HG03039 (cell line): ENCODE measurements around the gene NIPSNAP2.
"Not testable (repeated sequence)": the region's sequence is repeated elsewhere in the genome, so short reads cannot be mapped to it uniquely, and the experiment has no call there.

Experiments
- ATAC-seq: cut with Tn5 transposase; IDR thresholded peaks from one replicate; pipeline ENCODE4 v1.9.1; 2021; ENCODE audit warnings: mild to moderate bottlenecking, moderate library complexity; ENCODE audit not compliant: unreplicated experiment

The NIPSNAP2 gene

DNA sequence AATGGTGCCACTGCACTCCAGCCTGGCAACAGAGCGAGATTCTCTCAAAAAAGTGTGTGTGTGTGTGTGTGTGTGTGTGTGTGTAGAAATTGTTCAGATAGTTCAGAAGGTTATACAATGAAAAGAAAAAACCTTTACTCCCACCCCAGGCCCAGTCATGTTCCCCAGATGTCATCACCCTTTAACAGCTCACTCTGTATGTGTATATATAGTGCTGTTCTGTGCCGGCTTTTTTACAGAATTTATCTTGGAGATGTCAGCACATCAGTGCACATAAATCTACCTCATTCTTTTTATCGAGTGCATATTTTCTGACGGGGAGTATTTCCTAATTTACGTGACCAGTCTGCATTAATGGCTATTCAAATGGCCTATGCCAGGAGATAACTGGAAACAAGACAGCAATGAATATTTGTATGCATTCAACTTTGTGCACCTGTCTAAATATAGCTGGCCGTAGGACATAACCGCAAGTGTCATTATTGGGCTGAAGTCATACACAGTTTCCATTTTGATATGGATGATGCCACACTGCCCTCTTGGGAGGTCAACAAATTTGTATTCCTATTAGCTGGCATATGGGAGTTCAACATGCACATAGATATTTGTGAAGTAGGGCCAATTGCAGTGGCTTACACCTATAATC is 11.7 kb downstream of the NIPSNAP2 start:
- ATAC-seq, result no peak

DNA sequence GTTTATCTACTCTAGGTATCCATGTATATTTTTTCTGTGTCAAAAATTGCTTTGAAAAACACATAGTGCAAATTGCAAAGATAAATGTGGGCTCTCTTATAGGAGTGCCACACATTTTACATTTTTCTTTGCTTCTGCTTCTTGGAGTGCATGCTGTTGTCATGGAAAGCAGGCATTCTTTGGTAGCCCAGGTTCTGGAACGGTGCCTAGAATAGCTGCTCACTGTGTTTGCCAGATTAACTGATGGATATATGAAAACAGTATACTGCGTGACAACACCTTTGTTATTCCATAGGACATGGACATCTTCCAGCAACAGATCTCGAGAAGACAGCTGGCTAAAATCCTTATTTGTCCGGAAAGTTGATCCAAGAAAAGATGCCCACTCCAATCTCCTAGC is 13.4 kb downstream of the NIPSNAP2 start:
- ATAC-seq, result no peak

DNA sequence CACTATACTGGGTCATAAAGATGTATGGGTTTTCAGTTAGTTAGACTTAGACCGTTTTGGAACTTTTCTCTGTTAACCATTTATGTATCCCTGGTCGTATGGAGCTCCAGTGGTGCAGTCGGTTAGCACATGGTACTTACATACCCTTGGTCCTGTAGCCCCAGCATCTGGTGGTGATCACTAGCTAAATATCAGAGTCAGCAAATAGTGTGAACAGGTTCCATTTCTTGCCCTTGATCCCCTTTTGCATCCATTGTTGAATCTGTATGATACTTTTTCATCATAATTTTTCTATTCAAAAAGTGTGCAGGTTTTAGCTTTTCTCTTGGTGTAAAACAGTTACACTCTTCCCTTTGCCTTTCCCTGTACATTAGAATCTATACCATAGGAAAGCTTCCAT is 15.9 kb downstream of the NIPSNAP2 start:
- no peak for ATAC-seq

DNA sequence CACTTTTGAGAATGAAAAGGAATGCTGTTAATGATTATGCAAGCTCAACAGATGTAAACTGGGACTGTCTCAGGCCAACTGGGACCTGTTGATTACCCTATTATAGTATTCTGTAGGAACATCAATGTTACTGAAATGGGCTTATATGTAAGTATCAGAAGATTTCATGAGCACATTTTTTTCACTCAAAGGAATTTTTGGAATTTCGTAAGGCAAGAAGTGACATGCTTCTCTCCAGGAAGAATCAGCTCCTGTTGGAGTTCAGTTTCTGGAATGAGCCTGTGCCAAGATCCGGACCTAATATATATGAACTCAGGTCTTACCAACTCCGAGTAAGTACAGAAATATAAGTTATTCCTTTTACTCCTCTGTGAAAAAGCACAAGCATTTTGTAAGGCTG is 19.2 kb downstream of the NIPSNAP2 start:
- ATAC-seq, result no peak

DNA sequence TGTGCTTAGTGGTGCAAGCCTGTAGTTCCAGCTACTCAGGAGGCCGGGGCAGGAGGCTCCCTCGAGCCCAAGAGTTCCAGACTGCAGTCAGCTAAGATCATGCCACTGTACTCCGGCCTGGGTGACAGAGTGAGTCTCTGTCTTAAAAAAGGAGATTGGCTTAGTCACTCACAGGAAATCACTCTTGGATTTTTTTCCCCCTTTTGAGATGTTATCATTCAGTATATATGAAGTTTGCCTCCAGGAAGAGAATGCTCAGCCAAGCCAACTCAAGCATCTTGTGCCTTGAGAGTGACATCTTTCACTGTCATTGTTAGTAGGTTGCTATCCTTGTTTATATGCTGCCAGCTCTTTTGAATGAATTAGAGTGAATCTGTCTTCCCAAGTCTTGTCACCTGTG is 28.0 kb downstream of the NIPSNAP2 start:
- no peak for ATAC-seq

DNA sequence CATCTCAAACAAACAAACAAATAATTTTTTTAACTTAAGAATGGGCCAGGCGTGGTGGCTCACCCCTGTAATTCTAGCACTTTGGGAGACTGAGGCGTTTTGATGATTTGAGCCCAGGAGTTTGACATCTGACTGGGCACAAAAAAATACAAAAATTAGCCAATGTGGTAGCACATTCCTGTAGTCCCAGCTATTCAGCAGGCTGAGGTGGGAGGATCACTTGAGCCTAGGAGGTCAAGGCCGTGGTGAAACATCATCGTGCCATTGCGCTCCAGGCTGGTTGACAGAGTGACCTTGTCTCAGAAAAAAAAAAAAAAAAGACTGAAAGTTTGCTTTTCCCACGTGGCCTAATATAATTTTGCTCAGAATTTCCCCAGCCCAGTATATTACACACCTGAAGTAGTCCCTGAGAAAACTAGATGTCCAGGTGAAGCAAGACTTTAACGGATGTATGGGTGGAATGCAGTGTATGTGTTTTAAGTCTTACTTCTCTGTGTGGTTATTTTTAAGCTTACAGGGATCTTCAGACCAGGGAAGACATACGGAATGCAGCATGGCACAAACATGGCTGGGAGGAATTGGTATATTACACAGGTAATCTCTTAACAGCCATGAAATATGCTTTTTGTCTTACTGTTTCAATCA is 32.6 kb downstream of the NIPSNAP2 start:
- ATAC-seq, result no peak

DNA sequence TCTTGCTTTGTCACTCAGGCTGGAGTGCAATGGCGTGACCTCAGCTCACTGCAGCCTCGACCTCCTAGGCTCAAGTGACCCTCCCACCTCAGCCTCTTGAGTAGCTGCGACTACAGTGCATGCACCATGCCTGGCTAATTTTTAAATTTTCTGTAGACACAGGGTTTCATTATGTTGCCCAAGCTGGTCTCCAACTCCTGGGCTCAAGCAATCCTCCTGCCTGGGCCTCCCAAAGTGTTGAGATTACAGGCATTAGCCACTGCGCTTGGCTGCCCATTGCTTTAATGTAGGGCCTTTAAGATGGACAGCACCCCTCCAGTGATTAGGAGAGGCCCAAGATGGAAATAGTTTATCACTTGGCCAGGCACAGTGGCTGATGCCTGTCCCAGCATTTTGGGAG is 39.4 kb downstream of the NIPSNAP2 start:
- ATAC-seq, result no peak

DNA sequence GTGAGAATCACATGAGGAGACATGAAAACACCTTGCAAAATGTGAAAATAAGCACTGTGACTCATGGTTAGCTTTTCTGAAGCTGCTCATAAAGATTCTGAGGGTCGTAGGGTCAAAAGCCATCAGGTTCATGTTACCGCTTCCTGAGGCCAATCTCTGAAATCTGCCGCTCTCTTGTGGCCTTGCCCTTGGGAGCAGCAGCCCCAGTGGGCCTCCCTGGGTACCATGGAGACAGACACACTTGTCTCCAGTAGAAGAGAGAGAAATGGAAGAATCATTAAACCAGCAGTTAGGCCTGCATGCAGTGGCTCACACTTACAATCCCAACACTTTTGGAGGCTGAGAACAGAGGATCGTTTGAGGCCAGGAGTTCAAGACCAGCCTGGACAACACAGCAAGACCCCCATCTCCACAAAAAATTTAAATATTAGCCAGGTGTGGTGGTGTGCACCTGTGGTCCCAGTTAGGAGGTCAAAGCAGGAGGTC is 42.8 kb downstream of the NIPSNAP2 start:
- no peak for ATAC-seq

DNA sequence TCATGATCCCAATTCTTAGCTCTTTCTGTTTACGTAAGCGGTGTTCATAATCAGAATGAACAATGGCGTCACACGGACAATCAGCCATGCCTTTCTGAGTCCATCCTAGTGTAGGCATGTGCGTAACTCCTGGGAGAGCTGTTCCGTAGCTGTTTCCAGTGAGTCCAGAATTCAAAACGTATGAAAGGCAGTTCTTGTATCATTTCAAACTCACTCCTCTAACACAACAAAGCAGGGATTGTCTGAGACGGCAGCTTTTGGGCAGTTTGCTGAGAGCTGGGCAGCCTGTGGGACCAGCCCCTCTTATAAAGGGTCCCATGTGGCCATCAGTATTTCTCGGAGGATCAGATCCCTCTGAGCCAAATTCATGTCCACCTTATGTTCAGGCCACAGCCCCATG is 43.5 kb downstream of the NIPSNAP2 start:
- no peak for ATAC-seq

DNA sequence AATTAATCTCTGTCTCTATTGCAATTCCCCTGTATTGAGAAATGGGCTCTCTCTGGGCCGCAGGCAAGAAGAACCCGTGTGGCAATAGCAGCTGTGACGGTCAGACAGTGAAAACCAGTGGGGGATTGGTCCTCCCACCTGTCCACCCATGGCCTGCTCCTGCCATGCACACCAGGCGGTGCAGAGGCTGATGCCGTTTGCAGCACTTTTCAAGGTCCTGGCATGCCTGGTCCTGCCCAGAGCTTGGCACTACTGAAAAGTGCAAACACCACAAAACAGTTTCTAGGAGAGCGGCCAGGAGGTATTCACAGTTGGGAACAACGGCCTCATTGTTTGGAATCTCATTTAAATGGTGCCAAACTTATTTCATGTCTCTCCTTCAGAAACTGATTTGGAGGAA is 45.3 kb downstream of the NIPSNAP2 start:
- ATAC-seq, result no peak

DNA sequence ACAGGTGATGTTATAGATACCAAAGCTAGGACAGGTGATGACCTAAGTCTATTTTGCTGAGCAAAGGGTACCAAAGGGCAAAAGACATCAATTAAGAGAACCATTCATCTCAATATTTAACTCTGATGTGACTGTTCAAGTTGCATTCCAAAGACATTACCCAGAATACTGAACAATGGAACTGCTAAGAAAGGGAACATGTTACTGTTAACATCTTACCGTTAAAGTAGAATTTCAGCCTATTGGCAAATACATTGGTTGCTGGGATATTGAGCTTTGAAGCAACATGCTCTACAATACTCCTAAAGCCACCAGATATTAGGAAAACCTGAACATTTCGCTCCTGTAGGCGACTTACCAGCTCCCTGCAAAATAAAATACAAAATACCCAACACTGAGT is 52.6 kb downstream of the NIPSNAP2 start:
- ATAC-seq, result not testable (repeated sequence)

DNA sequence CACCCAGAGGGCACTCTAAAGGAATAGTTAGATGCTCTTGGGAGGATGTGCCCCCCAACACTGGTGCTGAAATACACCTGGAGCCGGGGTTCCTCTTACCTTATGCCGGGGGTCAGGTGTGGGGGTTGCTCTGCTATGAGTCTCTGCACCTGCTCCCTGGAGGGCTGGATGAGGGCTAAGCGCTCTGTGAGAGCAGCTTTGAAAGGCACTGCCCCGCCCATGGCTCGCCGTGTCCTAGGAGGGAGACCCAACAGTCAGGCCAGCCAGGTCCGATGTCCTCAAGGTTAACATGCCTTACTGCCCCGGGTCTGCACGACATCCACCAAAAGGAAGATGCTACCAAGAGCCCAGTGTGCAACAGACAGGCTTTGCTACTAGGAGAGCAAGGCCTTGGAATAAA is 55.1 kb downstream of the NIPSNAP2 start:
- no peak for ATAC-seq

DNA sequence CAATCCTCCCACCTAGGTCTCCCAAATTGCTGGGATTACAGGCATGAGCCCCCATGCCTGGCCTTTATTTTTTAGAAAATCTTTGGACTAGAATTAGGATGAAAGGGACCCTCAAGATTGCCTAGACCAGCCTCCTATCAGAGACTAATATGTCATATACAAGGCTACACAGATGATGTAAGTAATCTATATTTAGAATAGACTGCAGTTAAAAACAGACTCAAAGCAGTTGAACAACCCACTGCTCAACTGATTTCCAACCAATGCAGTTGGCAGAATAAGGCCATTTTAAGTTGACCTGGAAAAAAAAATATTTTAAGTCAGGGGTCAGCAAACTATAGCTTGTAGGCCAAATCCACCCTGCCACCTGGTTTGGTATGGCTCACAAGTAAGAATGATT is 59.1 kb downstream of the NIPSNAP2 start:
- no peak for ATAC-seq

DNA sequence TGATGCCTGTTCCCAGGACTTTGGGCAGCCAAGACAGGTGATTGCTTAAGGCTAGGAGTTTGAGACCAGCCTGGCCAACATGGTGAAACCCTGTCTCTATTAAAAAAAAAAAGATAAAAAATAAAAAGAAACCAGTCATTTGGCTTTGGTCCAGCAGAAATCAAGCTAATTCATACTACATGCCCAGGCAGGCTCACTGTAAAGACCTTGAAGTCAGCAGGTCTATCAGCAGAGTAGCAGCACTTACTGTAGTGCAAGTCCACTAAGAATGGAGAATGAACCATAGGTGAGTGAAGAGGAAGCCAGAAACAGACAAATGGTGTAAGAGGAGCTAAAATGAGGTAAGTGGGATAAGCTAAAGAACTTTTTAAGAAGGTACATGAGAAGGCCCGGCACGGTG is 62.2 kb downstream of the NIPSNAP2 start:
- no peak for ATAC-seq

DNA sequence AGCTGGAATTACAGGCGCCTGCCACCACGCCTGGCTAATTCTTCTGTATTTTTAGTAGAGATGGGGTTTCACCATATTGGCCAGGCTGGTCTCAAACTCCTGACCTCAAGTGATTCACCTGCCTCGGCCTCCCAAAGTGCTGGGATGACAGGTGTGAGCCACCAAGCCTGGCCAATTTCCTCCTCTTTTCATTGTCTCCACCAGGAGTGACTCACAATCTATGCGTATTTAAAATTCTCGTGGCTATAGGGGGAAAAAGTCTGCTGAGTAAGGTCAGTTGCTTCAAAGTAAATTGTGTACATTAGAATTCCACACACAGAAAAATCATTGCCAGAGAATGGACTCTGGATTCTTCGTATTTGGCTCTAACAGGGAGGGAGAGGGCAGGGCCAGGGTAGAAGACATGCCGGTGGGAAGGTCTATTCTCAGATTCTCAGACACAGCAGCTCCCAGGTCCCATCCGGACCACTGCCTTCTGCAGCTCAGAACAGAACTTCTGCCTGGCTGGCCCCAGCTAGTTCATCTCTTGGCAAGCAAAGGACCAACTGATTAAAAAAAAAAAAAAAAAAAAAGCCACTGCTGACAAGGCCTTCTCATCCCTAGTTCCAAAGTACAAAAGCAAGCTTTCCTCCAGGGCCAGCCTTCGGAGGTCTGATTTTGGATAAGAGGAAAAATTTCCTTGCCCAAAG is 64.7 kb downstream of the NIPSNAP2 start:
- ATAC-seq, result no peak

DNA sequence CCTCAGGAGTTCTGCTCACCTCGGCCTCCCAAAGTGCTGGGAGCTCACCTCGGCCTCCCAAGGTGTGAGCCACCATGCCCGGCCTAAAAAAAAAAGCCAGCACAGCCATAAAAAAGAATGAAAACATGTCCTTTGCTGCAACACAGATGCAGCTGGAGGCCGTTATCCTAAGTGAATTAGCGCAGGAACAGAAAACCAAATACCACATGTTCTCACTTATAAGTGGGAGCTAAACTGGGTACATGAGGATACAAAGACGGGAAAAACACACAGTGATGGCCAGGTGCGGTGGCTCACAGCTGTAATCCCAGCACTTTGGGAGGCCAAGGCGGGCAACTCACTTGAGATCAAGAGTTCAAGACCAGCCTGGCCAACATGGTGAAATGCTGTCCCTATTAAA is 66.0 kb downstream of the NIPSNAP2 start:
- ATAC-seq, result no peak

DNA sequence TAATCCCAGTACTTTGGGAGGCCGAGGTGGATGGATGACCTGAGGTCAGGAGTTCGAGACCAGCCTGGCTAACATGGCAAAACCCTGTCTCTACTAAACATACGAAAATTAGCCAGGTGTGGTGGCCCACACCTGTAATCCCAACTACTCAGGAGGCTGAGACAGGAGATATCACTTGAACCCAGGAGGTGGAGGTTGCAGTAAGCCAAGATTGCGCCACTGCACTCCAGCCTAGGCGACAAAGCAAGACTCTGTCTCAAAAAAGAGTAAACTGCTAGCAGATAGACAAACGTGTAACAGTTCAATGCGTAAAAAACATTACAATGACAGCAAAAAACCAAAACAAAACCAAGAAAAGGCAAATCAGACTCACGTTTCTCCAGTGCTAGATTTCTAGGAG is 67.2 kb downstream of the NIPSNAP2 start:
- ATAC-seq, result not testable (repeated sequence)

DNA sequence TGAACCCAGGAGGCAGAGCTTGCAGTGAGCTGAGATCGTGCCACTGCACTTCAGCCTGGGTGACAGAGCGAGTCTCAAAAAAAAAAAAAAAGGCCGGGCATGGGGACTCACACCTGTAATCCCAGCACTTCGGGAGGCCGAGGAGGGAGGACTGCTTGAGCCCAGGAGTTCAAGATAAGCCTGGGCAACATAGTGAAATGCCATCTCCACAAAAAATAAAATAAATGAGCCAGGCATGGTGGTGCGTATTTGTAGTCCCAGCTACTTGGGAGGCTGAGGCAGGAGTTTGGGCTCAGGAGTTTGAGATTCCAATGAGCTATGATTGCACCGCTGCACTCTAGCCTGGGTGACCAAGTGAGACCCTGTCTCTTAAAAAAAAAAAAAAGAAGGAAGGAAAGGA is 68.2 kb downstream of the NIPSNAP2 start:
- not testable (repeated sequence) for ATAC-seq

DNA sequence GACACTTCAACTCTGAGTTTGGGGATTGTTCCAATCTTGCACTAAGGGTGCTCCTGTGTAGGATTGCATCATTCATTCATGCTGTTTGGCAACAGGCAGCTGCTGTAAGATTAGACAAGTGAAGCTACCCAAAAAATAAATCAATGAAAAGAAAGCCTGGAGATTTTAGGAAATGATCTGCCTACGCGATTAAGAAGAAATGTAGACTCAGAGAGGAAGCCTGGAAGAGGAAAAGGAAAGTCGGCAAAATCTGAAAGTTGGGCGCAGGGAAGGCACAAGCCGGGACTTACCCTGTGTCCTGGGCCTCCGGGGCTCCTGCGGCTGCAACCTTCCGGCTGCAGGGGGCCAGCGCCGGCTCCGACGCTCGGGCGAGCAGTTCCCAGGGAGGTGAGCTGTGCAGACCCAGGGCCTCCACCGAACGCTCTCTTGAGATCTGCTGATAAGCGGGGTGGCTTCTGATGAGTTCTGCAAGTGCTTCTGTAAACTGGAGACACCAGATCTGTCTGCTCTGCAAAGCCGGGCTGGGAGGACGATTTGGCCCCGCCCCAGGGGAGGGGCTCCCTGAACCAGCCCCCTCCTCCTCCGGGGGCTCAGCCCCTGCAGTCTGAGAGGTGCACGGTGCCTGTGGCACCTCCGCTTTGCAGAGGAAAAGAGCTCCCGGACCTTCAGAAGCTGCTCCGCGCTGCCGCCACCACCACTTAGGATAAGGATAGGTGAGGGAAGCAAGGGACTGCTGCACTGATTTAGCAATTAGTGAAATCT is 69.5 kb downstream of the NIPSNAP2 start:
- ATAC-seq, result peak; percentile 96

DNA sequence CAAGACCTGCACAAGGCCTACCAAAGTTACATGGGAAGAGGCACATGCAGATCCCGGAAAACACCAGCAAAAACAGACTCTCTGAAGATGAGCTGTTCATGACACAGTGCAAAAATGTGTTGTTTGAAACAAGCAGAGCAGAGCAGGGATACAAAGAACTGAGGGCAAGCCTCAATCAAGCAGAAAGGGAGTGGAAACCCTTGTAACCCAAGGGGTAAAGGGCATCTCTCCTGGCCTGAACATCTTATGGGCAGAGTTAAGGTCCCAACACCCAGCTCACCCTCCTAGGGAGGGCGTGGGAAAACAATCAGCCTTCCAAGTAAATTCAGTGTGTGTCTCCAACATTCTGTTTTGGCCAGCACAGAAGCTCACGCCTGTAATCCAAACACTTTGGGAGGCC is 76.3 kb downstream of the NIPSNAP2 start:
- no peak for ATAC-seq

DNA sequence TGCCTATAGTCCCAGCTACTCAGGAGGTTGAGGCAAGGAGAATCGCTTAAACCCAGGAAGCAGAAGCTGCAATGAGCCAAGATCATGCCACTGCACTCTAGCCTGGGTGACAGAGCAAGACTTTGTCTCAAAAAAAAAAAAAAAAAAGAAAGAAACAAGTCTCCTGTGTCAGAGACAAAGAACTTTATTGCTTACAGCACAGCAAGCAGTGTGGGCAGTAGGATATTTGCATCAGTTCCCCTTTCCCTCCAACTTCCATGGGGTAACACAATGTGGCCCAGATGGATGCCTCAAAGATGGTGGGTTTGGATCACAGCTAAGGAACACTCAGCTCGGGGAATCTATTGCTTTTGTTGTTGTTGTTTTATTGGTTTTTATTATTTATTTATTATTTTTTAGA is 81.4 kb downstream of the NIPSNAP2 start:
- not testable (repeated sequence) for ATAC-seq
